GM21717 (cell line): ENCODE data around the gene CCBE1.

ENCODE experiments used
- ATAC-seq: cut with Tn5 transposase; IDR thresholded peaks from one replicate; pipeline ENCODE4 v1.9.1; 2021; ENCODE audit warnings: mild to moderate bottlenecking, moderate library complexity; ENCODE audit not compliant: unreplicated experiment

Gene CCBE1

GRCh38 chr18:59509481-59510442 lies 187.5 kb downstream of the CCBE1 start:
- ATAC-seq, result no peak

- ATAC-seq, result no peak
Observed at GRCh38 chr18:59505356-59505755, 191.9 kb downstream of the CCBE1 start.

- ATAC-seq, result no peak
Observed at GRCh38 chr18:59502274-59503175, 194.7 kb downstream of the CCBE1 start.

DNA sequence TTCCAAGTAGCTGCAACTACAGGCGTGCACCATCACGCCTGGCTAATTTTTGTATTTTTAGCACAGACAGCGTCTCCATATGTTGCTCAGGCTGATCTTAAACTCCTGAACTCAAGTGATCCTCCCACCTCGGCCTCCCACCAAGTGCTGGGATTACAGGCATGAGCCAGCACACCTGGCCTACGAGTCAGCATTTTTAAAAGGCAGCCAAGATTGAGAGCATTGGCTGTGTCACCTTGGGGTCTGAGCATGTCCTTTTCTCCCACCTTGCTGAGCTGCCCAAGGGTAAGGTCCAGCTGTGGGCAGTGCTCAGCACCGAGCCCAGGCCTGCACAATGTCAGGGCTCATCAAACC lies 195.3 kb downstream of the CCBE1 start:
- ATAC-seq, result no peak

DNA sequence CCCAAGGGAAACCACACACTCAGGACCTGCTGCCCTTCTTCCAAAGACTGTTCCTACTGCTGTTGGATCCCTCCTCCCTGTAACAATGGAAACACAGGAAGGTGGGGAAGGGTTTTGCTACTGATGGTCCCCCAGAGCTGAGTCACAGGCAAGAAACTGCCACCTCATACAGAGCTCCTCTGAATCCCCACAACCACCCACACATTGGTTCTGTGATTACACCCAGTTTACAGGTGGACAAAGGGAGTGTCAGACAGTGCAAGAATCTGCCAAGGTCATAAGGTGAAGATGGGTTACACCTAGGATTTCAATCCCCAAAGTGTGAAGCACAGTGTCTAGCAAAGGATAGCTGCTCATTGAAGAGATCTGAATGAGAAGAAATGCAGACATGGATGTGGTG lies 196.5 kb downstream of the CCBE1 start:
- ATAC-seq, result no peak

DNA sequence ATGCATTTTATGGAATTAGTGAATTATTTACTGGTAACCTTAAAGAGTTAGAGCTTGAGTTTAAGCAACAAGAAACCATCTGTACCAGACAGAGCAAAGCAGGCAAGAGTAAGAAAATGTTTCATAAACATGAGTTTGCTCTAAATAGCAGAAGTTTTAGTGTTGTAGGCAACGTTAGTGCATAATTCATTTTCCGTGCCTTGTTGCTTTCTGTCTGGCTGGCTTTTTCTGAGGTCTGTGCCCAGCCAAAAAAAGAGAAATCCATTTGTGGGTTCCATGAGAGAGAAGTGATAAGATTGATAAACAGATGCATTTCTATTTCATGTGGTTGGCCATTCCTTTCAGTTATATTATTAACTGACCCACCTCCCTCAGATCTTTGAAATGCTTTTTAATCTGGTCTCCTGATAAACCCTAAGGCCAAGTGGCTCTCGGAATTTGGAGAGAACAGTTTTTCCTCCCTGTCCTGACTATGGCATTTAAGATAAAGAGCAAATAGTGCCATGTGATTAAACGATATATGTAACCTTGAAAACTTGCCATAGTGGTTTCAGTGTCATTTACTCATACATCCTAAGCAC lies 198.6 kb downstream of the CCBE1 start:
- ATAC-seq, result no peak

GRCh38 chr18:59492756-59493421 lies 204.3 kb downstream of the CCBE1 start:
- ATAC-seq, result no peak

- ATAC-seq, result no peak
Observed at GRCh38 chr18:59488899-59489298, 208.3 kb downstream of the CCBE1 start.

DNA sequence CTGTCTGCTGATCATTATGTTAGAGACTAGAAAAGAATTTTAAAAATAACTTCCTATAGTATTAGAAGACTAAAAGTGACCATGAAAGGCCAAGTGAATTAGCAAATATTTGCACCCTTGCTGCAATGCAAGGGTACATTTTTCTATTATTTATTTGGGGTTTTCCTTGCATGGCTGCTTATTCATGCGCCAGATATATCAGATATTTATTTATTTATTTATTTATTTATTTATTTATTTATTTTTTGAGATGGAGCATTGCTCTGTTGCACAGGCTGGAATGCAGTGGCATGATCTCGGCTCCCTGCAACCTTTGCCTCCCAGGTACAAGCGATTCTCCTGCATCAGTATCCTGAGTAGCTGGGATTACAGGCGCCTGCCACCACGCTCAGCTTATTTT lies 211.8 kb downstream of the CCBE1 start:
- no peak for ATAC-seq

GRCh38 chr18:59484561-59485328 lies 212.5 kb downstream of the CCBE1 start:
- ATAC-seq, result no peak

- no peak for ATAC-seq
Observed at GRCh38 chr18:59484131-59484530, 213.1 kb downstream of the CCBE1 start.

GRCh38 chr18:59481436-59481835 lies 215.8 kb downstream of the CCBE1 start:
- no peak for ATAC-seq

- no peak for ATAC-seq
Observed at GRCh38 chr18:59479776-59480175, 217.4 kb downstream of the CCBE1 start.

DNA sequence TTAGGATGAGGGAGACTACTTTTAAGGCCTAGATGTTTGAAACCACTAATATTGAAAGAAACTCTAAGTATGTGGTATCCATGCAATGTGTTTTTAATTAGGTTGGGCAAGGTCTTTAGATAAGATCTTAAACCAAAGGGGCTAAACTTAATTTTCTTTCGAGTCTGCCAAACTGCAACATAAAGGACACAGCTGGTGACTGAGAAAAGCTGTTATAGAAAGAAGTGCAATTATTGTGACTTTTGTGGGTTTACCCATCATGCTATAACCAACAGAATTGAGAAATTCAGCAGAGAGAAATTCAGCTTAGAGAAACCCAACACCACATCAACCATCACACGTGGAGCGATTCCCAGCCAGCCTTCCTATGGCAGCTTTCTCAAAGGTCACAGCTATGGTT lies 218.6 kb downstream of the CCBE1 start:
- ATAC-seq, result no peak

GRCh38 chr18:59477849-59478248 lies 219.4 kb downstream of the CCBE1 start:
- no peak for ATAC-seq

DNA sequence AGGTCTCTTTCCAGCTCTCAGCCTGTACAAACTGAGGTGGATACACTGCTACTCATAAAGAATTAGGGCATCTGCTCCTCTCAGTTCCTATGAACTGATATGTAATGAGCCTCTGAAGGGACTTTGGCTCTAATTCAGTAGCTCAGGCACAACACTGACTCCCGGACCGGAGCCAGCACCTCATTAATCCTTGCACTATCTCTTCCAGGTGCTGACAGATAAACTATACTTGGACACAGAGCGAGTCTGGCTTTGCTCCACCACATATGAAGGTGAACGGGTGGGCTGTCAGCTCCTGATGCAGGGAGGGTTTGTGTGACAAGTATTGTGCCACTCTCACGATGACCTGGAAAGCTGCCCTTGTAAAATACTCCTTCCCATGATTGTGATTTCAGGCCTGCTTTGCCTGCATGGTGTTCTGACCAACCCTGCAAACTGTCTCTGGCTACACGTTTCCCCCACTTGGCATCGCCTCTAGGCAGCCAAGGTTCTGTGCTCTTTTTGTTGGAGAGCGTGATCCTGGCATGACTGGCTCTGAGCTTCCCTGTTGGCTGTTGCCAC lies 226.6 kb downstream of the CCBE1 start:
- ATAC-seq, result no peak

DNA sequence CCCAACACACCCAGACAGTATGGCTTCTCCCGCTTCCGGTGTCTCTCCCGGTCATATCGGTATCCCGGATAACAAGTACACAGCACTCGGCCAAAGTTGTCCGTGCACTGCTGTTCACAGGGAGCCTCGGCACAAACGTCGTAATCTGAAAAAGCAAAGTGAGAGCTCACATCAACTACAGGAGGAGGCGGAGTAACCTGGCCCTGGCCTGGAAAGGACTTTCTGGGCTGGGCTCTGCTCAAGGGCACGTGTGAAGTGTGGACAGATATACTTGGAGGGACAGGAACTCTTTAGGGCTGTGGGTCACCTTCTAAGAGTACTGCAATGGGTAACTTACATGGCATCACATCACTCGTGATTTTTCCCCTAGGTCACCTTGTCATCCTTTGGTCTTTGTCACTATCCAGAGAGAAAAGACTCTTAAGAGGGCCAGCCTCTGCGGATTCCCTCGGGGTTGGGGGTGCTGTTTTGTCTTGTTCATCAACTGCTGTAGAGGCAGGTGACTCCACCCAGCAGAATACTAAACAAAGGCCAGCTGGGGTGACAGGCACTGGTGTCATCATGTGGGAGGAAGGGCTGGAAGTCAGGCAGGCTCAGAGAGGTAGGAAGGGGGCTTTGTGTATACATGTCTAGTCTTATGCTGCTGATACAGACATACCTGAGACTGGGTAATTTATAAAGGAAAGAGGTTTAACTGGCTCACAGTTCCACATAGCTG lies 227.6 kb downstream of the CCBE1 start:
- ATAC-seq, result no peak

GRCh38 chr18:59468821-59469220 lies 228.4 kb downstream of the CCBE1 start:
- ATAC-seq, result no peak

- no peak for ATAC-seq
Observed at GRCh38 chr18:59467497-59467896, 229.7 kb downstream of the CCBE1 start.
